ENCODE results near the gene SMG7.
A peak's percentile ranks its signal among the peaks of the same experiment; 100 is the strongest.
"Not testable (repeated sequence)": the region's sequence is repeated elsewhere in the genome, so short reads cannot be mapped to it uniquely, and the experiment has no call there.

SMG7 gene, protein sequence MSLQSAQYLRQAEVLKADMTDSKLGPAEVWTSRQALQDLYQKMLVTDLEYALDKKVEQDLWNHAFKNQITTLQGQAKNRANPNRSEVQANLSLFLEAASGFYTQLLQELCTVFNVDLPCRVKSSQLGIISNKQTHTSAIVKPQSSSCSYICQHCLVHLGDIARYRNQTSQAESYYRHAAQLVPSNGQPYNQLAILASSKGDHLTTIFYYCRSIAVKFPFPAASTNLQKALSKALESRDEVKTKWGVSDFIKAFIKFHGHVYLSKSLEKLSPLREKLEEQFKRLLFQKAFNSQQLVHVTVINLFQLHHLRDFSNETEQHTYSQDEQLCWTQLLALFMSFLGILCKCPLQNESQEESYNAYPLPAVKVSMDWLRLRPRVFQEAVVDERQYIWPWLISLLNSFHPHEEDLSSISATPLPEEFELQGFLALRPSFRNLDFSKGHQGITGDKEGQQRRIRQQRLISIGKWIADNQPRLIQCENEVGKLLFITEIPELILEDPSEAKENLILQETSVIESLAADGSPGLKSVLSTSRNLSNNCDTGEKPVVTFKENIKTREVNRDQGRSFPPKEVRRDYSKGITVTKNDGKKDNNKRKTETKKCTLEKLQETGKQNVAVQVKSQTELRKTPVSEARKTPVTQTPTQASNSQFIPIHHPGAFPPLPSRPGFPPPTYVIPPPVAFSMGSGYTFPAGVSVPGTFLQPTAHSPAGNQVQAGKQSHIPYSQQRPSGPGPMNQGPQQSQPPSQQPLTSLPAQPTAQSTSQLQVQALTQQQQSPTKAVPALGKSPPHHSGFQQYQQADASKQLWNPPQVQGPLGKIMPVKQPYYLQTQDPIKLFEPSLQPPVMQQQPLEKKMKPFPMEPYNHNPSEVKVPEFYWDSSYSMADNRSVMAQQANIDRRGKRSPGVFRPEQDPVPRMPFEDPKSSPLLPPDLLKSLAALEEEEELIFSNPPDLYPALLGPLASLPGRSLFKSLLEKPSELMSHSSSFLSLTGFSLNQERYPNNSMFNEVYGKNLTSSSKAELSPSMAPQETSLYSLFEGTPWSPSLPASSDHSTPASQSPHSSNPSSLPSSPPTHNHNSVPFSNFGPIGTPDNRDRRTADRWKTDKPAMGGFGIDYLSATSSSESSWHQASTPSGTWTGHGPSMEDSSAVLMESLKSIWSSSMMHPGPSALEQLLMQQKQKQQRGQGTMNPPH

DNA sequence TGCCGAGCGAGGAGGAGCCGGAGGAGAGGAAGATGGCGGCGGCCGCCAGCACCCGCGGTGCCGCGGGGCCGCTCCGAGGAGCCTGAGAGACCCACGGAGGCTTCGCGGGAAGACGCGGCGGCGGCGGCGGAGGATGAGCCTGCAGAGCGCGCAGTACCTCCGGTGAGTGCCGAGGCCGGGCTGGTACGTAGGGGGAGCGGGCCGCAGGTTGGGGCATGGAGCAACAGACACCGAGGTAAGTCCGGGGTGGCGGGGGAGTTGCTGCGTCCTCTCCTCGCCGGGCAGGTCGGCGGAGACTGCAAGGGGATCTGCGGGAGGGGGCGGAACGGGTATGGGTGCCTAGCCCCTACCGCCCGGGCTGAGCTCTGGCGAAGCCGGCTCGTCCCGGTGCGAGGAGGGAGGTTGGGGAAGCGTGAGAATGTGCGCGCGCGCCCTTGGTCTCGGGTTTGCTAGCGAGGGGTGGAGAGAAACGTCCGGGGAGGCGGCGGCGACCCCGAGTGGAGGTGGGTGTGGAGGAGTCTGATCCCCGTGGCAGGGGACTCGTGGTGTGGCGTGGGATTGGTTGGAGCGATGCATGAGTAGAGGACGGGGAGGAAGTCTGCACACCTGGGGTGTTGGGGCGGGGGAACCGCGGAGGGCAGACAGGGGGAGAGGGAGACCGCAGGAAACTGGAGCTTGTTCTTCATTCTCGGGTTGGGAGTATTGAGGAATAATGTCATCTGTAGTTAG, at the start of gene SMG7:
TSS of gene SMG7 (plus strand) at position 12 of the 729 bp plus-strand sequence. CDS start at position 134, 122 bp downstream.
- peak; percentile 56 for DNase-seq

DNA sequence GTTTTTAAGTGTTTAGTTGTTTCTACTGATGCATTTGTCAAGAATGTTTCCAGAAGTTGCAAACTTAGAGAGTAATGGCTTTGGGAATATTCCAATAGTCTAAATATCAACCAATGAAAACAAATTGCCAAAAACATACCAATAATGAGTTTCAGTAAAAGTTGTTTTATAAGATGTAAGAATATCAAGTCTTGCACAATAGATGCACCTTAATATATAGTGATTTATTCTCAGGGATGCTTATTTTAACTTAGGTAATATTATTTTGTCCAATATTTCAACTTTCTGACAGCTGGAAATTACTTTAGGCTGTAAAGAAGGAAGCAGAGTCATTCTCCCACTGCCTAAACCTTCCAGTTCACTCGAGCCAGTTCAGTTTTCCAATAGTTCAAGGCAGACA, 48.8 kb upstream of the SMG7 start:
- DNase-seq: no peak

DNA sequence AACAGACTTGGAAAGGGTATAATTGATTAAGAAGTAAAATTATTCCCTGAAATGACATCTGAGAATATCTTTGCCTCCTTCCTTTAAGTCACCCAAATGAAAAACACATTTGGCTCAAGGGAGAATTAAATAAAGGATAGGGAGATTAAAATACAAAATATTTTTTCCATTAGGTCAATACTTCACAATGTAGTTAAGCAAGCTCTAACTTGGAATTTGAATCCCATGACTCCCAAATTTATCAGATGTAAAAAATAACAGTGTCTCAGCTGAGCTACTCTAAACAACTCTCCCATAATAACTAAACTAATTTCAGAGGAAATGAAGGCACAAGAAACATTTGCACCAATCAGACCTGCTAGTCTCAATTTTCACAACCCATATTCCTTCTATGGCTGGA, 47.6 kb upstream of the SMG7 start:
- DNase-seq: no peak

DNA sequence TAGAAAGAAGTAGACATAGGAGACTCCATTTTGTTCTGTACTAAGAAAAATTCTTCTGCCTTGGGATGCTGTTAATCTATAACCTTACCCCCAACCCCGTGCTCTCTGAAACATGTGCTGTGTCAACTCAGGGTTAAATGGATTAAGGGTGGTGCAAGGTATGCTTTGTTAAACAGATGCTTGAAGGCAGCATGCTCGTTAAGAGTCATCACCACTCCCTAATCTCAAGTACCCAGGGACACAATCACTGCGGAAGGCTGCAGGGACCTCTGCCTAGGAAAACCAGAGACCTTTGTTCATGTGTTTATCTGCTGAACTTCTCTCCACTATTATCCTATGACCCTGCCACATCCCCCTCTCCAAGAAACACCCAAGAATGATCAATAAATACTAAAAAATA, 44.7 kb upstream of the SMG7 start:
- not testable (repeated sequence) for DNase-seq

DNA sequence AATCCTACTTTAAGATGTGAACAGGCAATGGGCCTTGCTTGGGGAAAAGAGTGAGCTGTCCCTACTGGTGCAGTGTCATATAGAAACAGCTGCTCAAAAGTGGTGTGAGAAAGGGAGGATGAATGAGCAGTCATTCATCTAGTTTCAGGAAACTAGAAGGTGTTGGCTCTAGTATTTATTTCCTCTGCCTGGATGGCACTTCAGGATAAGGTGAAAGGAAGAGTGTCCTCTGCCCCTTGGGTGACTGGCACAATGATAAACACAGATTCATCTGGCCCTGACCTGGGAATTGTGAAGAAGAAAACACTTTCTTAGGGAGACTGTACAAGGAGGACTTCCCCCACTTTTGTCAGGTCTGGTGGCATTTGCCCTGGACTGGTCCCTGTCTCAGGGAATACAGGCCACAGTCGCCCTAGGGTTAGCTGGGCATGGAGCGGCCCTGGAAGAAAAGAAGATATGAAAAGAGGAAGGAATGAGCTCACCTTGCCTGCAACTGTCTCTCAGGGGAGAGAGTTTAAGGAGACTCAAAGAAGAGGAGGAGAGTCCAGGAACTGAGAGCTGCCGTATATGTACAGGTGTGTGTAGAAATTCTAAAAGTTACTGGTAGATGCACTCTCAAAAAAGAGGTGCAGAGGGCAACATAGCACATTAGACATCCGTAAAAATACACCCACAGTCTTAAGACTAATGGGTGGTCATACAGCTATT, 40.3 kb upstream of the SMG7 start:
- no peak for DNase-seq

DNA sequence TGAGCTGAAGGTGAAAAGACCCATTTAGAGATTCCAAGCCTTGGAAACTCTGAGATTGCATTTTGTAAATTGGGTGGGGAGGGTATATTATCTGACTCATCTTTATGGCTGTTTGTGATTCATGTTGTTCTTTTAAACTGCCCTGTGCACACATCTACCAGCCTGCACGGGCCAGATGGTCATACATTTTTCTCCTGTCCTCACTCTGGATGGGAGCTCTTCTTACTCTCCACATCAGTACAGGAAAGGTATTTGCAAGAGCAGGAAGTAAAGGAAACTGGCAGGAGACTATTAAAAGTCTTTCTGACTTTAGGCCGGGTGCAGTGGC, 39.8 kb upstream of the SMG7 start:
- no peak for DNase-seq

DNA sequence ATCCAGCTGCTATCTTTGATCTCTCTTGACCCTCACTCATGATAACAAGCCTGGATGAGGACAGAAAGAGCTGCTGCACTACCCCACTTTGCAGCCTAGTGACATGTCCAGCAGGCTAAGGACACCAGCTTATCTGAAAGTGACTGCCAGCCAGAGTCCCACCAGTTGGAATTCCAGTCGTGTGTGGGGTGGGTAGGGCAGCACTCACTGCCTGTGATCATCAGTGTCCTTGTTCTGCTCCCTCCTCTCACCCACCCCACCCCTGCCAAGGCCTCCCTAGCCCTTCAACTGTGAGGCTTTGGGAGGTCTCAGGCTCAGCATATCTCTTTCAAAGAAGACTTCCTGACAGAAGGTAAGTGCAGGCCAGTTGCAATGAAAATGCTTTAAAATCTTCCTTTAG, 38.6 kb upstream of the SMG7 start:
- no peak for DNase-seq

DNA sequence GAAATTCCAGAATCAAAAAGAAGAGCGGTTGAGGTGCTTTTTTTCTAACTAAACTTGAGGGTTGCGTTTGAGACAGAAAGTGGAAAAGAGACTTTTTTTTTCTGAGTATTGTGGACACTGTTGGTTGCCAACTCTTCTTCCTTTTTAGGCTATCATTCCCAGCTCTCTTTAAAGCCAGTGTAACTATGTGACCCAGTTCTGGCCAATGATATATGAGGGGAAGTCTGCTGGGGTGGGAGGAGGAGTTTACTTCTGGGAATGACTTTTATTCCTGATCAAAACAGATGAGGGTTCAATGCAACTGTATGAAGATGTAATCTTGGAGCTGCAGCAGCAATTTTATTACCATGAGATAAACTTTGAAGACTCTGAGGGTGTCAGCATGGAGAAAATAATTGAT, 36.8 kb upstream of the SMG7 start:
- DNase-seq: no peak

DNA sequence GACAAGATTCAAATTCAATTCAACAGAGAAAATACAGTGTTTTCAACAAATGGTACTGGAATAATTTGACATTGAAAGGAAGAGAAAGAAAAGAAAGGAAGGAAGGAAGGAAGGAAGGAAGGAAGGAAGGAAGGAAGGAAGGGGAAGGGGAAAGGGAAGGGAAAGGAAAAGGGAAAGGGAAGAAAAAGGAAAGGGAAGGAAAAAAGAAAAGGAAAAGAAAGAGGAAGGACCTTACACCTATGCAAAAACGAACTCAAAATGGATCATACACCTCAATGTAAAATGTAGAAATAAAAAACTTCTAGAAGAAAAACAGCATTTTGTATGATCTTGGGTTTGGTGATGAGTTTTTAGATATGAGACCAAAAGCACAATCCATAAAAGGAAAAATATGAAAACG, 34.2 kb upstream of the SMG7 start:
- DNase-seq: no peak

DNA sequence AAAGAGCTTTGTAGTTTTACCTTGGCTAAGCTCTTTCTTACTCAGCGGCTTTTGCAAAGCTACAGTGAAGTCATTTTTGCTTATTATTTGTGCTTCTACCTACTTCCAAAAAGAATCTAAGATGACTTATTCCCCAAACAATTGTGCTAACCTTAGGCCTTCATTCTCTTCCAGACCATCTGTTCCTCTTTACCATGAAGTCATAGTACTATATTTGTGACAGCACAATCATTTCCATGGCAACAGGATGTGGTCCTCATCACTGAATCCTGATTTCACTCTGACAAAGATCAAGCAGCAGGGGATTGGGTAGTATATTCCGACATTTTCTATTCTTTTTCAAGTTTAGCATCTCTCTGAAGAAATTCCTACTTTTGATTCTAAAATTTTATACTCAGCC, 29.3 kb upstream of the SMG7 start:
- no peak for DNase-seq

DNA sequence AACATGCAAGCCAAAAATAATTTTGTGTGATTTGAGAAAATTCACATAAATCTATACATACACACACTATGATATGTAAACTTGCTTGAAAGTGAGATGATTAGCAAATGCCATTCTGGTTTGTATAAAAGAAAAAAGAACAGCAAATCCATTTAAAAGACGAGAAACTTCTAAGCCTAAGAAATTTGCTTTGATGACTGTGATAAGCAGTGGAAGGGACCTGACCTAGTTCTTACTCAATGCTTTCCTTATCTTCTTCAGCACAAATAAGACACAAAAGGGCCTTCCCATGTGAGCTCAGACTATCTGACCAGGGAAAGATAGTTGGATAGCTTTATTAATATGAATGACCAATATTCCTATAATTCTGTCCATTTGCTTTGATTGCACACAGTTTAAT, 28.8 kb upstream of the SMG7 start:
- DNase-seq: no peak

DNA sequence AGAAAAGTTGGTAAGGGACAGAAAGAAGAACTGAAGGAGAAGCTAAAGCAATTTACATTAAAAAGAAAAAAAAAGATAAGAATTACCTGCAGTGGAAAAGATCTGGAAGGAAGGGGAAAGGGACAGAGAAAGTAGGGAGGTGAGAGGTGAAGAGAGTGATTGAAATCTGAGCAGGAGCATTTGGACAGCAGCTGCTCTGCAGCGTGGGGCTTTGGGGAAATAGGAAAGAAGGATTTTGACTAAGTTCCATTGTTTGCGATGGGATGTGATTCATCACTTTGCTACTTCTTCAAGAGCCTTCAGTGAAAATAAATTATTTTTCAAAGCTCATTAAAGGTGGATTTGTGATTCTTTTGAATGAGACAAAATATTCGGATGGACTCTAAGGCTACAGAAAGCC, 28.1 kb upstream of the SMG7 start:
- DNase-seq: no peak

DNA sequence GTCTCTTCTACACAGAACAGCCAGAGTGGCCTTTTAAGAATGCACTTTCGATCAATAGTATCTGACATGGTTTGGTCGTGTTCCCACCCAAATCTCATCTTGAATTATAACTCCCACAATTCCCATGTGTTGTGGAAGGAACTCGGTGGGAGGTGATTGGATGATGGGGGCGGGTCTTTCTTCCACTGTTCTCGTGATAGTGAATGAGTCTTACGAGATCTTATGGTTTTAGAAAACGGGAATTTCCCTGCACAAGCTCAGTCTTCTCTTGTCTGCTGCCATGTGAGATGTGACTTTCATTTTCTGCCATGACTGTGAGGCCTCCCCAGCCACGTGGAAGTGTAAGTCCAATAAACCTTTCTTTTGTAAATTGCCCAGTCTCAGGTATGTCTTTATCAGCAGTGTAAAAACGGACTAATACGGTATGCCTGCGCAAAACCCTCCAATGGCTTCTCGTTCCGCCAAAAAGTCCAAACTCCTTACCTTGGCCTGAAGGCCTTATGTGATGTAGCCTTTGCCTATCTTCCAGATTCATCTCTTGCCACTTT, 23.0 kb upstream of the SMG7 start:
- DNase-seq: no peak

DNA sequence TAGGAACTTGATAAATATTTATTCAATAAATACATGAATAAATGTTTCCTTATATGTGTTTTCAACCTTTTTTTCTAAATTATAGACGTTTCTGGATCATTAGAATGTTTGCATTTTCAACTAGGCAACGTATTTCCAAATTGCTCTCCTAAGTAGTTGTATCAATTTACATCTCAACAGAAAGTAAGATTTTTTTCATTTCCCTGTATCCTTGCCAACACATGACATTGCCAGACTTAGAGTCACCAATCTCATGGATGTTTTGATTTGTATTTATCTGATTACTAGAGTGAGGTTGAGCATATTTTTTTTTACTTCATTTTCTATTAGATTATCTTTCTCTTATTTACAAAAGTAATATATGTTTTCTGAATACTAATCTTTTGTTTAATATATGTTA, 22.2 kb upstream of the SMG7 start:
- no peak for DNase-seq

DNA sequence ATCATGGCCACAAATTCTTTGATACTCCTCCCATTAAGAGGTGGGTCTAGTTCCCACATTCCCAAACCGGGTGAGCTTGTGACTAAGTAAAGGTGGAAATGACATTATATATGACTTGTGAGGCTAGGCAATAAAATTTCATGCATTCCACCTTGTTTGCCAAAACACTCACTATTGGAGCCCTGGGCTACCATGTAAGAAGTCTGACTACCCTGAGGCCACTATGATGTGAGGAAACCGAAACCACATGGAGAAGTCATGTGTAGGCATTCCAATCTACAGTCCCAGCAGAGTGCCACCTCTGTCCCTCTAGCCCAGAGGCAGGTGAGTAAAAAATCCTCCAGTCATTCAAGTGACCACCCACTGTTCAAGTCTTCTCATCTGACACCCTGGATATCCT, 17.9 kb upstream of the SMG7 start:
- no peak for DNase-seq

DNA sequence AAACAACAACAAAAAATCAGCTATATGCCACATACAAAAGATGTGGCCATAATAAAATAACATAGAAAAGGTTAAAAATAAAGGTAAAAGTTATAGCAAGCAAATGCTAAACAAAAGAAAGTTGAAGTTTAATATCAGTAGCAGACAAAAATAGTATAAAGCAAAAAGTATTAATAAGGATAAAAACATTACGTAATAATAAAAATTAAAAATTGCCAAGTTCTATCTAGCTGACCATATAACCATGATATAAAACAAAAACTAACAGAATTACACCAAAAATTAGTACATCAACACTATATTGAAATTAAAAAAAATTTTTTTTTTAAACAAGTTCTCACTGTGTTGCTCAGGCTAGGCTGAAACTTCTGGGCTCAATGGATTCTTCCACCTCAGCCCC, 15.5 kb upstream of the SMG7 start:
- no peak for DNase-seq

DNA sequence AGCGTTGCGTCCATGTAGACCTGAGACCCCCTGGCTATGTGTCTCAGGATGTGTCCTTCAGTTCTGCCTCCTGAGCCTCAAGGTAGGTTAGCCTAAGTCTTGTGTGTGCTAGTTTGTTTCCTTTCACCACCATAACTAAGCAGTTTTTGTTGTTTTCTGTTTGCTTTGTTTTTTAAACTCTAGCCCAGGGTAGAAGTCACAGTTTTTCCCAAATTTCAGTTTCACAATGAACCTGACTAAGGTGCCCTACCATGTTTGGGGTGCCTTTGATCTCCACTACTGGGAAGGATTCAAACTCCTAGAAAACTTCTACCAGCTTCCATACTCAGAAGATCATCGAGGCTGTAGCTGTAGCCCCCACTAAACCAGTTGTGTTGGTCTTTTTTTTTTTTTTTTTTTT, 14.8 kb upstream of the SMG7 start:
- DNase-seq: no peak

DNA sequence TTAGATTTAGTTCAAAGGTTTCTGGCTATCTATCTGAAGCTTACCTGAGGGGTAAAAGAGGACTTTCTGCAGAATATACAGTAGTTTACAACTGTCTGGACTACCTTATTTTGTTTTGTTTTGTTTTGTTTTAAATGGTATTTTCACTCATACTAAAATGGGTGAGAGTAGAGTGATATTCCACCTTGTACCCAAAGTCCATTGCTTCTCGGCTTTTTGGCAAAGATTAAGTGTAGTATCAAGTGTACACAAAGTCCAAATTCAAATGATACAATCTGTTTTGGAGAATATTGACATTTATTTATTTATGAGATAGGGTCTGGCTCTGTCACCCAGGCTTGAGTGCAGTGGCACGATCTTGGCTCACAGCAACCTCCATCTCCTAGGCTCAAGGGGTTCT, 11.7 kb upstream of the SMG7 start:
- DNase-seq: no peak

DNA sequence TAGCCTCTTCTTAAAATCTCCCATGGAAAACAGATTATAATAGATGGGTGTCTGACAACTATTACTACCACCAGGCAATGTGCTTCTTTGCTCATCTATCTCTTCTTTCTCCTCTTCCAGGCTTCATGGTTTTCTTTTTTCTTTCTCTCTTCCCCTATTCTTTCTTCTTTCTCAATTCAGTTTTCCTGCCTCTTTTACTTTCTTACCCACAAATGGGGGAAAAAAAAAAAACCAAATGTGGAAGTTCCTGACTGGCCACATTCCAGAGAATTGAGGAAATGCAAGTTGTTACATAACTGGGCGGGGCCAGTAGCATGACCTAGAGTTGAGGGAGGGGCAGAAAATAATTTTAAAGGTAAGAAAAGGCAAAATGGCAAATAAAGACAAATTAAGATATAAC, 10.9 kb upstream of the SMG7 start:
- no peak for DNase-seq

DNA sequence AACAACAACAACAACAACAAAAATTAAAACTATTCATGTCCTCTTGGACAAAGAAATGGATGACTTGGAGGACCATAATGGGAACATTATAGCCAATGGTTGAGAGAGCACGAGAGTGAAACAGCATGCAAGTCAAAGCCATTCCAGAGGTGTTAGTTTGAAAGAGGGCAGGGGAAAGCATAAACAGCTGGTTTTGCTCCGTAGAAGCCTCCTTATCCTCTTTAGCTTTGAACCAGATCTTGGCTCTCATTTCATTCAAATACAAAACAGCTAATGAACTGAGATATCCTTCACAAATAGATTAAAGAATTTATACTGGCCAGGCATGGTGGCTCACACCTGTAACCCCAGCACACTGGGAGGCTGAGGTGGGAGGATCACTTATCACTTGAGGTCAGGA, 8.7 kb upstream of the SMG7 start:
- DNase-seq: no peak

DNA sequence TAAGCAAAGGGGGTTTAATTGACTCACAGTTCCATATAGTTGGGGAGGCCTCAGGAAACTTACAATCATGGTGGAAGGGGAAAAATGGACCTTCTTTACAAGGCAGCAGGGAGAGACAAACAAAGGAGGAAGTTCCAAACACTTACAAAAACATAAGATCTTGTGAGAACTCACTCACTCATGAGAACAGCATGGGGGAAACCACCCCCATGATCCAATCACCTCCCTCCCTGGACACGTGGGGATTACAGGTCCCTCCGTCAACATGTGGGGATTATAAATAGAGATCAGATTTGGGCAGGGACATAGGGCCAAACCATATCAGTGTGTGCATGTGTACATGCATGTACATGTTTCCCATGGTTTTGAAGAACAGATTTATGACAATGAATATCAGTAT, 5.5 kb upstream of the SMG7 start:
- DNase-seq: no peak

DNA sequence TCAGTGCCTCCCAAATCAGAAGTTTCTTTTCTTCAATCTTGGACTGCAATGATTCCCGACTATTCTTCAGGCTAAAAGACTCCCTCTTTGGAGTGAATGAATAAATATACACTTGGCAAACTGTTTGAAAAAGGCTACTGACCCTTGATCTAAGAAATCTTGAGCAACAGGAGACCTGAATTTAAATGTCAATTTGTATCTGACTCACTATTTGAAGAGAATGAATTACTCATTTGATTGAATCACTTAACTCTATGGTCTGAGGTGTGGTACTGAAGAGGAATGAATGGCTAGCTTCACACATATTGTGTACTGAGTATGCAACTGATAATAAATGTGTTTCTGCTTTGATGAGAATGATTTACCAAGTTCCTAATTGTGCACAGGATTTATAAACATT, 4.6 kb upstream of the SMG7 start:
- no peak for DNase-seq

All from NCI-H526 treated with DMSO at 0.1 percent for 48 hours (cell line).